ENCODE measurements around the gene ZC3HAV1. TPM values are rescaled to one million over a fixed set of nuclear protein-coding genes. Genes with fewer than 3 reads are reported as not detected.
"Not testable (repeated sequence)": the region's sequence is repeated elsewhere in the genome, so short reads cannot be mapped to it uniquely, and the experiment has no call there.

Gene ZC3HAV1
- 6.5 TPM for total RNA-seq
- long read RNA-seq, full-length matches to known transcripts = 1 of 3 reads
- long read RNA-seq, partial matches to known transcripts = 1 of 3 reads
- long read RNA-seq, other reads (novel, unspliced or antisense) = 1 of 3 reads

DNA sequence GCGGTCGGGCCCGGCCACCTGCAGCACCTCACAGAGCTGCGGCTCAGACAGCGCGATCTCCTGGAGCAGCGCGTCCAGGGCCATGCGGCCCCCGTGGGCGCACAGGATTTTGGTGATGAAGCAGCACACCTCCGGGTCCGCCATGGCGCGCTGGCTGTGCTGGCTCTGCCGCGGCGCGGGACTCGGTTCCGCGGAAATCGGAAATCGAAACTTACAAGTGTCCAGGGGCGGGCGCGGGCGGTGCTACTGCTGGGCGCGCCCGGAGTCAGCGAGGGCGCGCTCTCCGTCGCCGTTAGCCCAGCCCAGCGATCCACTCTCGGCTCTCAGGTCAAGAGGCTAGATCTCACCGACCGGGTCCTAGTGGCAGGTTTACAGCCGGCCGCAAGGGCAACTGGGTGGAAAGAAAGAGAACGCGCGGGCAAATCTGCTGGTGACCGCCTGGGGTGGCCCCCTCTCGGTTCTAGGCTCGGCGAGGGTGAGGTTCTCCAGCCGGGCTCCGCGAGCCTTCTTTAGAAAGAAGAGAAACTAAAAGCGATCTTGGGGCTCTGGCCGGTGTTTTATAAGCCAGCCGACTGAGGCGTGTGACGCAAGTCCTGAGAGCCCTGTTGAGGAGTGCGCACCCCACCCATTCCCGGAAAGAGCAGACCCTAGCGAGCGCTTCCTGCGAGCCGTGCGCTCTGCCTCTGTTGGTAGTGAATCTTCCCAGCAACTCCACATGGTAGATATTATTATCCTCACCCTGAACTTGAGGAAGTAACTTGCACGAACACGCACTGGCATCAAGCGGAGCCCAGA is at the start of gene ZC3HAV1:
Gene ZC3HAV1, minus strand, starts transcription at position 533 of the 795 bp plus-strand sequence. Its CDS starts 389 bp downstream, at position 144.
- DNase-seq = peak; percentile 93
- peak; percentile 96 for ATAC-seq (ENCODE audit: poor library complexity)
- intact Hi-C loops (cut with DNase I) = no loop called here

DNA sequence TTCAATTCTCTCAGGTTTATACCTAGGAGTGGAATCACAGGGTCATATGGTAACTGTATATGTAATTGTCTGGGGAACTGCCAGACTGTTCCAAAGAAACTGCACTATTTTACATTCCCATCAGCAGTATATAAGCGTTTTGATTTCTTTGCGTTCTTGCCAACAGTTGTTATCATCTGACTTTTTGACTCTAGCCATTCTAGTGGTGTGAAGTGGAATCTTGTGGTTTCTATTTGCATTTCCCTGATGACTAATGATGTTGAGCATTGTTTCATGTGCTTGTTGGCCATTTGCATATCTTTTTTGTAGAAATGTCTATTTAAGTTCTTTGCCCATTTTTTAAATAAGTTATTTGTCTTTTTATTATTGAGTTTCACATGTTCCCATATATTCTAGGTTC is 44.3 kb upstream of the ZC3HAV1 start:
- ATAC-seq (ENCODE audit: poor library complexity) (no peak), DNase-seq (no peak)
- intact Hi-C loops (cut with DNase I) = no loop called here

DNA sequence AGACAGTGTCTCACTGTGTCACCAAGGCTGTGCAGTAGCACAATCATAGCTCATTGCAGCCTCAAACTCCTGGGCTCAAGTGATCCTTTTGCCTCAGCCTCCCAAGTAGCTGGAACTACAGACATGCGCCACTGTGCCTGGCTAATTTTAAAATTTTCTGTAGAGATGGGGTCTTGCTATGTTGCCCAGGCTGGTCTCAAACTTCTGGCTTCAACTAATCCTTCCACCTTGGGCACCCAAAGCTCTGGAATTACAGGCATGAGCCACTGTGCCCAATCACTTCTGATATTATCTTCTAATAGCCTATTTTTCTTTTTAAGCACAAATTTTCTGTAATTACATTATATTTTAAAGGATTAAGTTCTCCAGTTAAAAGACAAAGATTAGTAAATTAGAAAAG is 42.6 kb upstream of the ZC3HAV1 start:
- DNase-seq (no peak), ATAC-seq (ENCODE audit: poor library complexity) (no peak)
- intact Hi-C loops (cut with DNase I) = no loop called here

DNA sequence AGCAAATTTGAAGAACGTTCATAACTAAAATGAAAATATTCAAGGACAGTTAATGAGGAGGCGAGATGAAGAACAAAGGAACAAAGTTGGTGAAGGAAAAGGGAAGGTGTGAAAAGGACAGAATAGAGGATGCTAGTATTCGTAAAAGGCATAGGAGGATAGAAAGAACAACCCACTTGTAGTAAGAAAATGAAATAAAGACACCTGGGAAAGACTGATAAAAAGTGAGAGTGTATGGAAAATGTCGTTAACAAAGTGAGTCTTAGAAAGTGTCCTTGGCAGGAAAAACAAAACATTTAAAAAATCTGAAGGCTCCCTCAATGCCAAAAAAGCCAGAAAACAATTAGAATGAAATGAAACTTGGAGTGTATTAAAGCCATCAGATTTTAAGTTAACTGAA is 29.6 kb upstream of the ZC3HAV1 start:
- intact Hi-C loops (cut with DNase I) = no loop called here
- ATAC-seq (ENCODE audit: poor library complexity) (no peak), DNase-seq (no peak)

DNA sequence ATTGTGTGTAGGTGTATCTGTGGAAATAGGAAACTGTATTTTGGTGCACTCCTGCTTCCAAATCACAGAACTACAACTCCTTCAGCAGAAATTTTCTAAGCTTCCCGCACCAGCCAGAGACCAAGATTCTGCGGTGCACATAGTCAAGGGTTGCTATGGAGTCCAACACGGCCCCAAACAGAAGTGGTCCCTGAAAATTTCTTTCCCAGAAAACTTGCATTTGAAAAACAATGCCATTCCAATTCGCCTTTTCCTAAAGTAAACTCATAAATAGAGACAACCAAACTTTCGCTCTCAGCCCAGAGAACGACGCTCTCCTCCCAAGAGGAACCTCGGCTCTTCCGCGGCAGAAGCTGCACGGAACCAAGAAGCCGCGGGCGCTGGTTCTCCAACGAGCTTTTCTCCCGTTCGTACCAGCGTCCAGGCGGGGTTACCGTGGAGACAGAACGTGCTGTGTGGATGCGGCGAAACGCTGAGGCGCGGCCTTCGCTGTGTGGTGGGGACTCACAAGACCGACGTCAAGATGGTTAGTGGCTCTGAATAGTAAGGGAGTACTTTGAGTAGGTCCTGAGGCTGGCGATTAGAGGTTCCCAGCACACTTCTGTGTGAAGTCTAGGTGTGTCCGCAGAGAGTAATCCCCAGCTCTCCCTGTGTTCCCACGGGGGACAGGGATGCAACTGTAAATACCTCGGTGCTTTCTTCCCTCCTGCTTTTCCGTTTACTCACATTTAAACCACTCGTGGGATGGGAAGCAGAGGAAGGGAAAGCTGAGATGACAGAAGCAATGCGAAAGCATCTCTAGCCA is 24.0 kb upstream of the ZC3HAV1 start:
- ATAC-seq (ENCODE audit: poor library complexity) (peak; percentile 99), DNase-seq (peak; percentile 94)
- intact Hi-C loops (cut with DNase I) = no loop called here

DNA sequence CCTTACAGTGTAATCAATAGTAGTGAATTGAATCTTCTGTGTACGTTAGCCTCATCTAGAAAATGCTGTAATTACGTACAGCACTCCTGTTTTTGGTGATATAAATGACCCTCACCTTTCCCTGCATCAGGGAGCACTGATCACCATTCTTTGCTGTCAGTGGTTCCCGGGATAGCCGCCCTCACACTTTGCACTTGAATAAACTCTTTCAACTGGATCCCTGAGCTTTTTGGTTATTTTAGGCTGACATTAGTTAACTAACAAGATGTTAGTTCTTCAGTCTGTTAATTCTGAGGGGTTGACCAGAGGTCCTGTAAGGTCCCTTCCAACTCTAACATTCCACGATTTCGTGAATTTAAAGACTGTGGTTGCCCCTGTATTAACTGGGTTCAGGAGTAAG is 23.4 kb upstream of the ZC3HAV1 start:
- DNase-seq (no peak), ATAC-seq (ENCODE audit: poor library complexity) (peak; percentile 12)
- intact Hi-C loops (cut with DNase I) = no loop called here

DNA sequence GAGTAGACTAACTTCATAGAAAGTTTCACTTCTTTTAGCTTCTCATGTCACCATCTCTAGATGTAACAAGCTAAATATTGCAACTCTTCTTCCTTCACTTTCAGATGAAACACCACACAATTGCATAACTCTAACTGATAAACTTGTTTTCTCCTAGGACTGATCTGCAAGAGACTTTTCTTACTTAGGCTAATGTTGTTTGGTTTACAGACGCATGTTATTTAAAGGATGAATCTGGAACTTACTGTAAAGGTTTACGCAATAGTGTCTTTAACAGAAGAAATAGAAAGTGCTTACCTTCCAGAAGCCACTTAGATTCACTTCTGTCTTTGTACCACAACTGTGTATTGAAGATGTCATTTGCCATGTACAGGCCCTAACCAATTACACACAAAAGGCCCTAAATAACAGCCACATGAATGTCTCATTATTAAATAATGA is 22.1 kb upstream of the ZC3HAV1 start:
- intact Hi-C loops (cut with DNase I) = no loop called here
- no peak for DNase-seq
- ATAC-seq (ENCODE audit: poor library complexity) = no peak

DNA sequence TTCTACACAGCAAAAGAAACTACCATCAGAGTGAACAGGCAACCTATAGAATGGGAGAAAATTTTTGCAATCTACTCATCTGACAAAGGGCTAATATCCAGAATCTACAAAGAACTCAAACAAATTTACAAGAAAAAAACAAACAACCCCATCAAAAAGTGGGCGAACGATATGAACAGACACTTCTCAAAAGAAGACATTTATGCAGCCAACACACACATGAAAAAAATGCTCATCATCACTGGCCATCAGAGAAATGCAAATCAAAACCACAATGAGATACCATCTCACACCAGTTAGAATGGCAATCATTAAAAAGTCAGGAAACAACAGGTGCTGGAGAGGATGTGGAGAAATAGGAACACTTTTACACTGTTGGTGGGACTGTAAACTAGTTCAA is 20.3 kb upstream of the ZC3HAV1 start:
- intact Hi-C loops (cut with DNase I); ATAC-seq (ENCODE audit: poor library complexity); DNase-seq: not testable (repeated sequence)

DNA sequence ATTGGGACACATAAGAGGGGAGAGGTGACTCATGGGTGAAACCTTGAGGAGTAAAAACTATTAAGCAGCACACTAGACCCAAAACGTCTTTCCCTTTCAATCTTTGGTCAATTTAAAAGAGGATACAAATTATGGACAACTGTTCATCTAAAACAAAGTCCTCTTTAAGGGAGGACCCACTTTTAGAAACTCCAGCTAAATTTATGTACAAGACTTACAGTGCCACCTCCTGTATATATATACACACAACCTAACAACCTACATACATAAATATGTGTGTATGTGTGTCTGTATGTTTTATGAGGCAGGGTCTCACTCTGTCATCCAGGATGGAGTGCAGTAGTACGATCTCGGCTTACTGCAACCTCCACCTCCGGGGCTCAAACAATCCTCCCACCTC is 18.1 kb upstream of the ZC3HAV1 start:
- ATAC-seq (ENCODE audit: poor library complexity) (no peak), DNase-seq (no peak)
- intact Hi-C loops (cut with DNase I) = no loop called here

DNA sequence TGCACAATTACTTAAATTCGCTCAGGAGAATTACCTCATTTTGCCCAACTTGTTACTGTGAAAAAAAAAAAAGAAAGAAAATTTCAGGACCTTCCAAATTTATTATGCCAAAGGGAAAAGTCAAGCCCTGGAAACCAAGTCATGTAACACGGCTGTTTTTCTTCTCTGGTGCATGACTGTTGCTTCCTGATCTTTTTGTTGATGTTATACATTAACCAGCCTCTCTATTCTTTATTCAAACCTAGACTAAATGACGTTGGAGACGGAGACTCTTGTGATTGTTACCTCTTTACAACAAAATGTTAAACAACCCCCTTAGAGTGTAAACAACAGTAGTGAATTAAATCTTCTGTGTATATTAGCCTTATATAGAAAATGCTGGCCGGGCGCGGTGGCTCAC is 16.1 kb upstream of the ZC3HAV1 start:
- ATAC-seq (ENCODE audit: poor library complexity) (no peak), DNase-seq (no peak)
- intact Hi-C loops (cut with DNase I) = no loop called here

DNA sequence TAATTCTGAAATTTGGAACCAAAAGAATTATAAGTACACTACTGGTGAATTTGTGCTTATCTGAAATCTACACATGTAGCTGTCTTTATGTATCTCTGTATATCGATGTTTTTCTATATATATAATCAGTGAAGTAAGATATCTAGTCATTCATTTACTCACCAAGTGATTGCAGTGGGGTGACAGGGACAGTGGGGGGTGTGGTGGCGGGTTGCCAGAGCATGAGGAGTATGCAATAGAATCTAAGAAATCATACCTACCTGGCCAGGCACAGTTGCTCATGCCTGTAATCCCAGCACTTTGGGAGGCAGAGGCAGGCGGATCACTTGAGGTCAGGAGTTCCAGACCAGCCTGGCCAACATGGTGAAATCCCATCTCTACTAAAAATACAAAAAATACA is 15.5 kb upstream of the ZC3HAV1 start:
- ATAC-seq (ENCODE audit: poor library complexity); intact Hi-C loops (cut with DNase I); DNase-seq: not testable (repeated sequence)

DNA sequence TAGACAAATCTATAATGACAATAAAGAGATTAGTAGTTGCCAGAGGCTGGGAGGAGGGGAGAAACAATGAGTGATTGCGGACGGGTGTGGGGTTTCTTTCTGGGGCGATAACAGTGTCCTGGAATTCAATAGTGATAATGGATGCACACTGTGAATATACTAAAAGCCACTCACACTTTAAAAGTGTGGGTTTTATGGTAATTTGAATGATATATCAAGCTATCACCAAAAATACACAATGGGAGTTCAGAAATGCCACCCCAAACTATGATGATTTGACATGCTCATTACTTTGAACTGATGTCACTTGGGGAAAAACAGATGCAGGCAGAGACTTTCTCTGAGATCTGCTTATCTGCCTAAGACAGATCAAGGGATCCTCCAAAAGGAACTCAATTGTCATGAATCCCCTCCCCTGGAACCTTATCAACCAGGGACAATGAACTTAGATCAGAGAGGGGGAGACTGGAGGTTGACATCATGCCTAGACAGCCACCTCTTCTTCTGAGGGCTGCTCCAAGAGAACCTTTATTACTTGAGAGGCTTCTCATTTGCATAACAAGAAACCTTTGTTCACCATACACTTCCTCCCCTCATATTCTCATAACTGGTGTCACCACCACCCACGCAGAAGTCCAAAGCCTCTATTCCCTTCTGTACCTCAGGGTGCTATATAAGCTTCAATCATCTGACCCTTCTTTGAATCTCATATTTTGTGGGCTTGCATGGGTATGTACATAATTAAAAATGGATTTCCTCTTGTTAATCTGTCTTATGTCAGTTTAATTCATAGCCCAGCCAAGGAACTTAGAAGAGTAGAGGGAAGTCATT is 14.8 kb upstream of the ZC3HAV1 start:
- no peak for DNase-seq
- intact Hi-C loops (cut with DNase I) = no loop called here
- ATAC-seq (ENCODE audit: poor library complexity) = no peak

DNA sequence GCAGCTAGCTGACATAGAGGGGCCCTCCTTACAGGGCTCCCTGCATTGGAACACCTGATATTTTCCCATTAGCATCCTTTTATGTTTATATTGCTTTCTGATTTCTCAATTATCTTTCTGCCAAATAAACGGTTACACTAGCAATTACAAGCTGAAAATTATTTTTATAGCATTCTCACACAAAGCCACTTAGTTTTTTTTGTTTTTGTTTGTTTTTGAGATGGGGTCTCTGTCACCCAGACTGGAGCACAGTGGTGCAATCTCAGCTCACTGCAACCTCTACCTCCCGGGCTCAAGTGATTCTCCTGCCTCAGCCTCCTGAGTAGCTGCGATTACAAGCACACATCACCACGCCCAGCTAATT is 9.9 kb upstream of the ZC3HAV1 start:
- intact Hi-C loops (cut with DNase I) = no loop called here
- DNase-seq = no peak
- no peak for ATAC-seq (ENCODE audit: poor library complexity)

DNA sequence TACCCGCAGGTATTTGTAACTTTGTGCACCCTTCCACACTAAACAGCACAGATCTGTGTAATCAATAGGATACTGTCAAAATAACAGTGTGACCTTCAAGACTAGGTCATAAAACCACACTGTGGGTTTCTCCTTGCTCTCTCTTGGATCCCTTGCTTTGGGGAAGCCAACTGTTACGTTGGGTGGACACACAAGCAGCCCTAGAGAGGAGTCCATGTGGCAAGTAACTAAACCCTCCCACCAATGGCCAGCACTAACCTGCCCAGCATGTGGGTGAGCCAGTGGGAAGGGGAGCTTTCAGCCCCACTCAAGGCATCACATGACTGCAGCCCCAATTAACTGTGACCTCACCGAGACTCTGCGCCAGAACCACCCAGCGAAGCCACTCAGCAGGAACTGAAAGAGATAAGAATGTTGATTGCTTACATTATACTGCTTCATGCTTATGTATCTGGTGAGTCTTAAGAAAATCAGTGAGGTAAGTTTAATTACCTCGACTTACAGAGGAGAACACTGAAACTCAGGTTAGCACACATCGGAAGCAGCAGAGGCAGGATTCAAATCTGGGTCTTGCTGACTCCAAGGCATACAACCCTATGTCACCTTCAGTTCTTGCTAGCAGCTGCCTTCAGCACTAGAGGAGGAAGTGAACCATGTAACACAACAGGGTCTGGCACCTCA is 9.4 kb upstream of the ZC3HAV1 start:
- ATAC-seq (ENCODE audit: poor library complexity) (no peak), DNase-seq (no peak)
- intact Hi-C loops (cut with DNase I) = no loop called here

DNA sequence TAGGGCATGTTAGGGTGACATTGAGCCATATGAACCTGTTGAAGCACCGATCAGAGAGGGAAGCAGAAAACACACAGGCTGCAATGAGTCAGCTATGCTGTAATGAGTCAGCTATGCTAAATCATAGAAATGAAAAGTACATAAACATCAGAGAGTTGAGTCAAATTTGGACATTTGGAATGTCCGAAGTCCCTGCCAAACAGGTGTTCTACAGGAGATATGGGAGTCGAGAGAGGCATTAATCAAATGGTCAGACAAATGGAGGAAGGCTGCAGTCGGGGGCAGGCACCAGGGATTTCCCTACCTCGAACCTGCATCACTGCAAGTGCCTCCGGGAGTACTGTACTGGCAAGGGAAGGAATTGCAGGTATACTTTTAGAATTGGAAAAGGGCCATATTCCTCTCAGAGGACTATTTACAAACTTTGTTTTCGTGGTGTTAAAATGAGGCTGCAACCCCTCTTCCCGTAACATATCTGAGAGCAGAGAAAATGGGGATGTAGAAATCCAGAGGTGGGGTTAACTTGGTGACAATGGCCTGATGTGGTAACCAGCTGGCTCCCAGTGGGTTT is 8.8 kb upstream of the ZC3HAV1 start:
- intact Hi-C loops (cut with DNase I) = no loop called here
- ATAC-seq (ENCODE audit: poor library complexity) = no peak

DNA sequence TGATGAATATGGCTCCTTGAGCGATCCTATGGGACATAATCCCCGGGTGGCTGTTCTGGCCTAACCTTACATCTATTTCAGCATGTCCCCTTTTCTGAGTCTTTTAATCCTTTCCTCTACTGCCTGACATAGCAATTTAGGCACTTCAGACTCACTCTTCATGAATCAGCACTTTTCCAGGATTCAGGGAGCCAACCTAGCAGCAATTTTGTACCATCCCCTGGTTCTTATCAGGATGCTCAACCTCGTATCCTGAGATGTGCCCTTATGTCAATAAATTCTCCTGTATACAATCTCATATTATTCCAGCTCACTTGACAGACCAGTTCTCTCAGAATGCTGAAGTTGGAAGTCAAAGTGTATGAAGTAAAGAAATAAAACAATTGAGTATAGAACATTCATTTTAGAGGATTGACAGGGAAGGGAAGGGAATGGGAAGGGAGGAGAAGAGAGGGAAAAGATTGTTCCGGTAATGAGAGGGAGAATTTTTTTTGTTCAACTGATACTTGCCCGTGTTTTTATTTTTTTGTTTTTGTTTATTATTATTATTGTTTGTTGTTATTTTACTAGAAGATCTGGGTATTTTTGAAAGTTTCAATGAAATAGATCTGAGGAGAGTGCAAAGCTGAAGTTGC is 8.2 kb upstream of the ZC3HAV1 start:
- ATAC-seq (ENCODE audit: poor library complexity) (no peak), DNase-seq (no peak)
- intact Hi-C loops (cut with DNase I) = no loop called here

More for the DNA sequence above, 8.8 kb upstream of the ZC3HAV1 start:
- DNase-seq = no peak

DNA sequence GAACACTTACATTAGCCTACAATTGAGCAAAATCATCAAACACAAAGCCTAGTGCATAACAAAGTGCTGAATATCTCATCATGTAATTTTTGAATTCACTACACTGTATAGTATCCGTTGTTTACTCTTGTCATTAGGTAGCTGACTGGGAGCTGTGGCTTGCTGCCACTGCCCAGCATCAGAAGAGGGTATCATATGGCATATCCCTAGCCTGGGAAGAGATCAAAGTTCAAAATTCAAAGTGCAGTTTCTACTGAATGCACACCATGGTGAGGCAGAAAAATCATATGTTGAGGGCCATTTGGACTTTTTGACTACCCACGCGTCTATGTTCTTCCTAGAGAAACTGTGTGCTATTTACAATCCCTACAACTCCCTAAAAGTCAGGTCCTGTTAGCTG is 7.5 kb upstream of the ZC3HAV1 start:
- intact Hi-C loops (cut with DNase I) = no loop called here
- ATAC-seq (ENCODE audit: poor library complexity) (no peak), DNase-seq (no peak)

DNA sequence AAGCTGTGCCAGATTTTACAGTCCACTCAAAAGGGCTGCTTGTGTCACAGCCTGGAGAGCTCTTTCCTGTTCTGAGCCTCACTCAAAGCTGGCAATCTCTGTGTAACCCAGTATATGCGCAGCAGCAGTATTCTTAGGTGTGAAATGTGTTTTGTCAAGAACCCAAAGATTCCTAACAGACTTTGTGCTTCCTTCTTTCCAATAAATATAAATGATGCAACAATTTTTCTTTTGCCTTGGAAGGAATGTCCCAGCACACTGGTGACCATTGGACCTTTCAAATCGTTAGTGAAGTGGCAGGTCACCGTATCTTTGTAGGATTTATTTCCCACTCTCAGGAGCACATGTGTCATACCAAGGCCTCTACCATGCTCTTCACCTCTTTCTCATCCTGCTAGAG is 5.6 kb upstream of the ZC3HAV1 start:
- no peak for ATAC-seq (ENCODE audit: poor library complexity)
- DNase-seq = no peak
- intact Hi-C loops (cut with DNase I) = no loop called here
